SK-N-MC (cell line): Measurements from ENCODE around the gene NEMP2.

Experiments
- EZH2 ChIP-seq: fragments of 200-600 bp; sonication (generic); IDR thresholded peaks from one replicate; pipeline ENCODE4 v1.6.1; 2017; ENCODE audit warnings: antibody characterized with exemption
- FOXP2 ChIP-seq: optimal IDR thresholded peaks from 2 replicates; pipeline ENCODE3; 2011; ENCODE audit warnings: mild to moderate bottlenecking, moderate library complexity; ENCODE audit not compliant: insufficient read depth; ENCODE audit errors: extremely low read length, control extremely low read depth
- POLR2AphosphoS5 ChIP-seq: IDR thresholded peaks from 2 replicates; pipeline ENCODE4 v1.6.1; 2012; ENCODE audit warnings: mild to moderate bottlenecking, low read depth, low read length, borderline replicate concordance

DNA sequence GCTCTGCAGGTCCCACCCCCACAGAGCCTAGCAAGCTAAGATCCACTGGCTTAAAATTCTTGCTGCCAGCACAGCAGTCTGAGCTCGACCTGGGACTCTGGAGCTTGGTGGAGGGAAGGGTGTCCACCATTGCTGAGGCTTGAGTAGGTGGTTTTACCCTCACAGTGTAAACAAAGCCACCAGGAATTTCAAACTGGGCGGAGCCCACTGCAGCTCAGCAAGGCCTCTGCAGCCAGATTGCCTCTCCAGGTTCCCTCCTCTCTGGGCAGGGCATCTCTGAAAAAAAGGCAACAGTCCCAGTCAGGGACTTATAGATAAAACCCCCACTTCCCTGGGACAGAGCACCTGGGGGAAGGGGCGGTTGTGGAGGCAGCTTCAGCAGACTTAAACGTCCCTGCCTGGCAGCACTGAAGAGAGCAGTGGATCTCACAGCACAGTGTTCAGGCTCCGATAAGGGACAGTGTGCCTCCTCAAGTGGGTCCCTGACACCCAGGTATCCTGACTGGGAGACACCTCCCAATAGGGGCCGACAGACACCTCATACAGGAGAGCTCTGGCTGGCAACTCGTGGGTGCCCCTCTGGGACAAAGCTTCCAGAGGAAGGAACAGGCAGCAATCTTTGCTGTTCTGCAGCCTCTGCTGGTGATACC is 20.0 kb upstream of the NEMP2 start:
- TF ChIP-seq EZH2: no peak
- TF ChIP-seq POLR2AphosphoS5: no peak
- TF ChIP-seq FOXP2: no peak
